AG09309 (cell line): ENCODE results near the gene ZBTB32.

Experiments used
- DNase-seq: peaks from one replicate; pipeline ENCODE4 v3.0.0-alpha.2; 2010; ENCODE audit warnings: low read depth
- H3K4me3 ChIP-seq: 2 replicates; pipeline ENCODE4 v1.5.1; 2011; ENCODE audit warnings: mild to moderate bottlenecking, low read depth, low read length, moderate library complexity; ENCODE audit not compliant: control insufficient read depth
- CTCF ChIP-seq: IDR thresholded peaks from 2 replicates; pipeline ENCODE4 v1.5.1; 2011; ENCODE audit warnings: mild to moderate bottlenecking, low read depth, low read length, inconsistent platforms; ENCODE audit not compliant: insufficient read depth, control insufficient read depth; ENCODE audit errors: missing control alignments

Gene ZBTB32

GRCh38 chr19:35753634-35754369, 49.4 kb downstream of the ZBTB32 start:
- TF ChIP-seq CTCF: no peak
- no peak for DNase-seq
- no peak overlapping the region for H3K4me3 ChIP-seq

- no peak overlapping the region for H3K4me3 ChIP-seq
- no peak for TF ChIP-seq CTCF
- DNase-seq: no peak
These were observed 50.2 kb downstream of the ZBTB32 start for GRCh38 chr19:35754370-35755130.

GRCh38 chr19:35755131-35755549, 50.8 kb downstream of the ZBTB32 start:
- DNase-seq: no peak
- peak overlapping the region; percentile 1; the same call in 1 of the 2 replicates for H3K4me3 ChIP-seq
- no peak for TF ChIP-seq CTCF

- peak overlapping the region; percentile 55 for H3K4me3 ChIP-seq
- DNase-seq: no peak
- TF ChIP-seq CTCF: no peak
These were observed 51.4 kb downstream of the ZBTB32 start for GRCh38 chr19:35755550-35756376.

- no peak for DNase-seq
- TF ChIP-seq CTCF: no peak
- peak within 1 kb of the TSS; percentile 55 for H3K4me3 ChIP-seq
These were observed 52.2 kb downstream of the ZBTB32 start, which contains the start of gene HSPB6 for GRCh38 chr19:35756377-35757230. Gene HSPB6 (minus strand): TSS chr19:35757029. CDS start chr19:35757008, 21 bp downstream.
